ENCODE data around the gene EXPH5.

- TF ChIP-seq CTCF (conservative IDR thresholded peaks at IDR 0.05) = no peak
- no peak for TF ChIP-seq EZH2 (IDR thresholded peaks at IDR 0.05; ENCODE audit: low read depth)
Measured at GRCh38 chr11:108622341-108622740, 28.8 kb upstream of the EXPH5 start.
